ENCODE results near the gene SERPINB12.

Gene SERPINB12

GRCh38 chr18:63604791-63605567 lies 62.8 kb downstream of the SERPINB12 start:
- DNase-seq = no peak

DNA sequence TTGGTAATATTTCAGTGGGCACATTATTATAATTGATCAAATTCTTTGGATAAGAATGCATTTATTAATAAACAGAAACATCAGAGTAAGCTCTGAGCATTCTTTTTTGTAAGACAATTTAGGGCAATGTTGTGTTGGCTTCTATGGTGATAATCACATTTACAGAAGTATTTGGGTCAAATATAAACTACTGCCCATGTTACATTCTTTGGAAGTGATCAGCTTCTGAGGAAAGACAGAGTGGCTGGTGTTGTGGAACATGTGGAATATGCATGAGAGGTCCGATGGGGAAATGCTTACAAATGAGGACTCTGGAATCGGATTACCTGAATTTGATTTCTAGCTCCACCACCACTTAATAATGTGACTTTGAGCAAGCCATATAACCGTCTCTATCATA lies 64.4 kb downstream of the SERPINB12 start:
- DNase-seq = no peak

- DNase-seq = no peak
Measured at GRCh38 chr18:63613420-63613819, 71.3 kb downstream of the SERPINB12 start.

DNA sequence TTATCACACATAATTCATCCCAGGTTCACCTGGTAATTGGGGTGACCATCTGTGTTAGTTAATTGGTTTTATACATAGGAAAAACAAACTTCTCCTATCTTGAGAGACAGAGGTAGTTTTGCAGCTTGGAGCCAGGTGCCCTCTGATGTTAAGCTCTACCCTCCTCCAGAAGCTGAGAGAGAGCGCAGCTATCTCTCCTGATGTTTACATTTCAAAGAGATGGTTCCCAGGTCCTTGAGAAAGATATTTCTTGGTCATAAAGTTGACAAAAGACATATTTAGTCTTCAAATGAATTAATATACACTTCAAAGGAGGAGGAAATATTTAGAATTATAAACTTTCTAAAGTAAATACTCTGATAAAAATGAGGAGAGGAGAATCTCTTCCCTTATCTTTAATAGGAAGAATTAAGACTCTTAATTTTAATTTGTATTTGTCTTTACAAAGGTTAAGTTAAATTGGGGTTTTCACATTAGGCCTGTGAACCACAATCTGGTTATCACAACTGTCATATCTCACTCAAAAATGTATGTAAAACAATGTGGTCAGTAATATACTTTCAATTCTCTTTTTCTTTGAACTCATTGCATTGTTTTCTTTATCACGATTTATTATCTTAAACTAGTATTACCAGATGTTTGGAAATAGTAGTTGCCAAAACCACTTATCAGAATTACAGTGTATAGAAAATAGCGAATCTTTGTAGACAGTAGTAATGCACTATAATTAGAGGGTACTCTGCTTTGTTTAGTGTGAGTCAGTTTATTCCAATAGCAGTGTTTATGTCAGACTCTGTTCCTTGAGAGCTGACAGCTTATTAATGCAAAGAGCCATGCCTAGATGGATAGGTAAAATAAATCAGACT lies 75.1 kb downstream of the SERPINB12 start:
- no peak for DNase-seq

- DNase-seq = no peak
Measured at GRCh38 chr18:63617915-63618234, 75.7 kb downstream of the SERPINB12 start.

All from CD4-positive, alpha-beta T cell treated with Interferon alpha-2 for 1 hour (primary cell).